ENCODE measurements around the gene ZNF611. TPM values are rescaled to one million over a fixed set of nuclear protein-coding genes. Genes with fewer than 3 reads are reported as not detected.
"Not testable (repeated sequence)": the region's sequence is repeated elsewhere in the genome, so short reads cannot be mapped to it uniquely, and the experiment has no call there.

ZNF611 gene
- polyA plus RNA-seq, 1 of the 3 experiments (the other 2 are of a cell fraction), result 2.6 TPM

GRCh38 chr19:52735734-52736133 lies 890 bp upstream of the ZNF611 start:
- POLR2A ChIA-PET, result interaction anchor here (0.7 kb wide), 1 partner anchor 227 kb away, joined by 3 read pairs; no protein-coding TSS in a partner anchor

GRCh38 chr19:52734331-52734892 lies 432 bp downstream of the ZNF611 start:
- Histone ChIP-seq H3K36me3 (replicated peaks in 1 of 2; ENCODE audit: control insufficient read depth in 1 of 2, insufficient read depth in 2 of 2, low read length in 1 of 2) (peaks cover 0 to 7% of the 10 kb centered on the region in 2 experiments), H3K4me1 (ENCODE audit: control insufficient read depth in 1 of 2, insufficient read depth in 2 of 2, low read depth in 1 of 2, low read length in 1 of 2) (peaks cover 0 to 3% of the 10 kb centered on the region in 2 experiments; a peak in 1 of 4 replicates), H3K9ac (peak overlapping the region; percentile 81), H4K20me1 (ENCODE audit: insufficient read depth) (no peaks in the 10 kb centered on the region), H3K9me2 (no peaks in the 10 kb centered on the region), H3F3A (replicated peaks; ENCODE audit: insufficient read depth) (no peaks in the 10 kb centered on the region), H3K27ac (ENCODE audit: low read depth in 2 of 2, low read length in 1 of 2) (peak overlapping the region; percentile 71 to 79), H3K4me2 (peak overlapping the region; percentile 94), H3K27me3 (ENCODE audit: insufficient read depth) (no peaks in the 10 kb centered on the region), H3K79me2 (ENCODE audit: insufficient read depth) (peaks cover 18% of the 10 kb centered on the region; the same call in 1 of the 2 replicates), H3K4me3 (ENCODE audit: low read depth in 2 of 2, low read length in 1 of 2) (peak overlapping the region; percentile 74 to 75), H3K9me3 (no peaks in the 10 kb centered on the region), H2AFZ (ENCODE audit: low read depth) (peak overlapping the region; percentile 93)
- no peak for TF ChIP-seq CHD2 (IDR thresholded peaks at IDR 0.05; ENCODE audit: low read length, partially characterized antibody)
- TF ChIP-seq YY1 (IDR thresholded peaks at IDR 0.05; ENCODE audit: low read depth), result no peak
- TF ChIP-seq SIN3A (IDR thresholded peaks at IDR 0.05; ENCODE audit: borderline replicate concordance, low read depth, low read length), result no peak
- TF ChIP-seq SMC3 (IDR thresholded peaks at IDR 0.05; ENCODE audit: low read depth, low read length), result no peak
- TF ChIP-seq REST (IDR thresholded peaks at IDR 0.05; ENCODE audit: low read depth, low read length), result no peak
- no peak for TF ChIP-seq TEAD4 (IDR thresholded peaks at IDR 0.05; ENCODE audit: borderline replicate concordance, insufficient read depth)
- no peak for TF ChIP-seq MXI1 (IDR thresholded peaks at IDR 0.05; ENCODE audit: low read depth, low read length)
- DNase-seq, result peak; percentile 74
- ChIA-PET CTCF (no interaction called here), POLR2A (no interaction called here)
- 3% methylated on average over 31 of the region's 39 CpGs for WGBS (ENCODE audit: low lambda C conversion rate)

More at GRCh38 chr19:52735734-52736133, 890 bp upstream of the ZNF611 start:
- H3K27me3 ChIP-seq (ENCODE audit: insufficient read depth), result no peaks in the 10 kb centered on the region
- H3K4me2 ChIP-seq, result no peak overlapping the region
- no peaks in the 10 kb centered on the region for H3K9me3 ChIP-seq
- no peak overlapping the region; a peak in 2 of 4 replicates for H3K27ac ChIP-seq (ENCODE audit: low read depth in 2 of 2, low read length in 1 of 2)
- no peak overlapping the region for H3K9ac ChIP-seq
- CTCF ChIA-PET, result interaction anchor here (0.9 kb wide), 1 partner anchor 16 kb away, joined by 3 read pairs; no protein-coding TSS in a partner anchor
- no peaks in the 10 kb centered on the region for H3K9me2 ChIP-seq
- TF ChIP-seq SIN3A (IDR thresholded peaks at IDR 0.05; ENCODE audit: borderline replicate concordance, low read depth, low read length), result no peak
- TF ChIP-seq RFX5 (IDR thresholded peaks at IDR 0.05; ENCODE audit: low read length), result no peak
- no peak for TF ChIP-seq USF1 (IDR thresholded peaks at IDR 0.05; ENCODE audit: borderline replicate concordance, low read depth)
- TF ChIP-seq MEF2A (IDR thresholded peaks at IDR 0.05; ENCODE audit: borderline replicate concordance, low read depth), result no peak
- TF ChIP-seq MAX (IDR thresholded peaks at IDR 0.05; ENCODE audit: low read depth), result no peak
- TF ChIP-seq SMC3 (IDR thresholded peaks at IDR 0.05; ENCODE audit: low read depth, low read length), result no peak
- no peak for DNase-seq
- H3K79me2 ChIP-seq (ENCODE audit: insufficient read depth), result peaks cover 14% of the 10 kb centered on the region; the same call in 1 of the 2 replicates
- H3K4me3 ChIP-seq (ENCODE audit: low read depth in 2 of 2, low read length in 1 of 2), result no peak overlapping the region
- no peaks in the 10 kb centered on the region for H3F3A ChIP-seq (replicated peaks; ENCODE audit: insufficient read depth)
- WGBS (ENCODE audit: low lambda C conversion rate), result 90% methylated on average over 18 of the region's 18 CpGs
- H2AFZ ChIP-seq (ENCODE audit: low read depth), result peak overlapping the region; percentile 98; the same call in 1 of the 2 replicates
- peaks cover 0 to 3% of the 10 kb centered on the region in 2 experiments; a peak in 1 of 4 replicates for H3K4me1 ChIP-seq (ENCODE audit: control insufficient read depth in 1 of 2, insufficient read depth in 2 of 2, low read depth in 1 of 2, low read length in 1 of 2)
- H4K20me1 ChIP-seq (ENCODE audit: insufficient read depth), result no peaks in the 10 kb centered on the region
- H3K36me3 ChIP-seq (replicated peaks in 1 of 2; ENCODE audit: control insufficient read depth in 1 of 2, insufficient read depth in 2 of 2, low read length in 1 of 2), result no peaks in the 10 kb centered on the region

- H3K9me3 ChIP-seq; H2AFZ ChIP-seq (ENCODE audit: low read depth); H3K4me1 ChIP-seq (ENCODE audit: control insufficient read depth in 1 of 2, insufficient read depth in 2 of 2, low read depth in 1 of 2, low read length in 1 of 2); H3K9ac ChIP-seq; H3K4me3 ChIP-seq (ENCODE audit: low read depth in 2 of 2, low read length in 1 of 2); H3F3A ChIP-seq (replicated peaks; ENCODE audit: insufficient read depth); H4K20me1 ChIP-seq (ENCODE audit: insufficient read depth); CTCF ChIA-PET; H3K9me2 ChIP-seq; H3K27ac ChIP-seq (ENCODE audit: low read depth in 2 of 2, low read length in 1 of 2); H3K4me2 ChIP-seq; H3K27me3 ChIP-seq (ENCODE audit: insufficient read depth); H3K79me2 ChIP-seq (ENCODE audit: insufficient read depth); DNase-seq; POLR2A ChIA-PET: not testable (repeated sequence)
- peaks cover 0 to 21% of the 10 kb centered on the region in 2 experiments for H3K36me3 ChIP-seq (replicated peaks in 1 of 2; ENCODE audit: control insufficient read depth in 1 of 2, insufficient read depth in 2 of 2, low read length in 1 of 2)
- WGBS (ENCODE audit: low lambda C conversion rate), result 99% methylated on average over 16 of the region's 16 CpGs
These were observed 8.8 kb downstream of the ZNF611 start for GRCh38 chr19:52726051-52726450.

Data from SK-N-SH (cell line).